GM21390 (cell line): ENCODE results near the gene TECR.

Source experiments
- ATAC-seq: cut with Tn5 transposase; IDR thresholded peaks from one replicate; pipeline ENCODE4 v1.9.1; 2021; ENCODE audit not compliant: unreplicated experiment

Gene TECR

DNA sequence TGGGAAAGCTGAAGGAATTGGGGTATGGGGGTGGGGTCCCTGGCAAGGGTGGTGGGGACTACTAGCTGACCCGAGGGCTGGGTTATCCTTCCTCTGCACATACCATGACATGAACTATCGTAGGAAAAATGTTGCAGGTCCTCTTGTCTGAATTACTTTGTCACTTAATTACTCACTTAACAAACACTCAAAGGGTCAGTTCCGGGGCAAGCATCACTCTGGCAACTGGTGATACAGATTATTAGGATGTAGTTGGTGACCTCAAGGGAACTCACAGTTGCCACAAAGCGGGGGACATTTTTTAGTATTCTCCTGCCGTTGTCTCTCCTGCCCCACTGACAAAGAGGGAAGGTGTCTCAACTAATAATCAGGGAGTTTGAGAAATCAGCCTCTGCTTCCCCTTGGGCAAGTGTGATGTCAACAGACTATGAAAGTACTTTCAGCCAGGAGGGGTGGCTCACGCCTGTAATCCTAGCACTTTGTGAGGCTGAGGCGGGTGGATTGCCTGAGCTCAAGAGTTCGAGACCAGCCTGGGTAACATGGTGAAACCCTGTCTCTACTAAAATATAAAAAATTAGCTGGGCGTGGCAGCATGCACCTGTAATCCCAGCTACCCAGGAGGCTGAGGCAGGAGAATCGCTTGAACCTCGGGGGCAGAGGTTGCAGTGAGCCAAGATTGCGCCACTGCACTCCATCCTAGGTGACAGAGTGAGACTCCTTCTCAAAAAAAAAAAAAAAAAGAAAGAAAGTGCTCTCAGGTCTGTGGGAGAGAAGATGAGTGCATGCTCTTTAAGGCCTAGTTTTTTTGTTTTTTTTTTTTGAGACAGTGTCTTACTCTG lies 21.5 kb upstream of the TECR start:
- ATAC-seq: no peak

DNA sequence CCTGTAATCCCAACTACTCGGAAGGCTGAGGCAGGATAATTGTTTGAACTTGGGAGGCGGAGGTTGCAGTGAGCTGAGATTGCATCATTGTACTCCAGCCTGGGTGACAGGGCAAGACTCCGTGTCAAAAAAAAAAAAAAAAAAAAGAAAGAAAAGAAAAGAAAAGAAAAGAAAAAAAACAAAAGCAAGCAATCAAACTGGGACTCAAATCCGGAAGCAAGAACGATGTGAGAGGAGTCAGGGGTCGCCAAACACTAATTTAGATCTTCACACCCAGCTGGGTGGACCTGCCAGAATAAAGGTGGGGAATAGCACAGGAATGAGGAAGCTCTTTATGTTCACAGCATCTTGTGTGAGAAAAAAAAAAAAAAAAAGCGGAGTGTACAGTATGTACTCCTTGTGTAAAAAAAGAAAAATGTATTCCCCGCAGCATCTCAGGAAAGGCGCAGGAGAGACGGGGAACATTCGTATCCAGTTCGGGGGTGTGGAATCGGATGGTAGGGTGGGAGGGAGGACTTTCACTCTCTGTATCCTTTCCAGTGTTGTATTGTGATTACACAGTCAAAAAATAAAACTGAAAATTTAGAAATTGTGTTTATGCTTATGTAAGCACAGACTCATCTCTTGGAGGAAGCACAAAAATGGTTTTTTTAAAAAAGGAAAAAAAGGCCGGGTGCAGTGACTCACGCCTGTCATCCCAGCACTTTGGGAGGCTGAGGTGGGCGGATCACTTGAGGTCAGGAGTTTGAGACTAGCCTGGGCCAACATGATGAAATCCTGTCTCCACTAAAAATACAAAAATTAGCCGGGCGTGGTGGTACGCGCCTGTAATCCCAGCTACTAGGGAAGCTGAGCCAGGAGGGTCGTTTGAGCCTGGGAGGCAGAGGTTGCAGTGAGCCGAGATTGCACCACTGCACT lies 18.8 kb upstream of the TECR start:
- no peak for ATAC-seq

DNA sequence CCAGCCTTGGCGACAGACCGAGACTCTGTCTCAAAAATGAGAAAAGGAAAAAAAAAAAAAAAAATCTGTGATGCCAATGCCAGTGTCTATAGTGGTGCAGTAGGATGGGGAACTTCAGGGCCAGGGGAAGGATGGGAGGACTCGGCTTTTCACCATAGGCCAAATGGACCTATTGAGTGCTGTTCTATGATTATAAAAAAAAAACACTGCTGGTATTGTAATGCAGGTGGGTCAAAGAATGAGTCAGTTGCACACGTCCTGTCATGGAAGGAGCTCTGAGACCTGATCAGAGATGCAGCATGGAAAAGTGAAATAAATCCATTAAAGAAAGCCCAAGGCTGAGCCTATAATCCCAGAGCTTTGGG lies 18.2 kb upstream of the TECR start:
- no peak for ATAC-seq

DNA sequence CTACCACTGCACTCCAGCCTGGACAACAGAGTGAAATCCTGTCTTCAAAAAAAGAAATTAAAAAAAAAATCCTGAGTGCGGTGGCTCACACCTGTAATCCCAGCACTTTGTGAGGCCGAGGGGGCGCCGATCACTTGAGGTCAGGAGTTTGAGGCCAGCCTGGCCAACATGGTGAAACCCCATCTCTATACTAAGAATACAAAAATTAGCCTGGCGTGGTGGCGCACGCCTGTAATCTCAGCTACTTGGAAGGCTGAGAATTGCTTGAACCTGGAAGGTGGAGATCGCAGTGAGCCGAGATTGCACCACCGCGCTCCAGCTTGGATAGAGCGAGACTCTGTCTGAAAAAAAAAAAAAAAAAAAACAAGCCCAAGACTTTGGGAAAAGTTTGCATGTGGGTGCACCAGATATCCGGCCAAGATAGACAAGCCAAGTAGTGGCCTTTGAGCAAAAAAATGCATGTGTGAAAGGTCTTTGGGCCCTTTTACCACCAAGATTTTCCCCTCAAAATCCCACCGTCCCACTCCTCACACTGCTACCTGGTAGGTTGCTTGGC lies 16.9 kb upstream of the TECR start:
- ATAC-seq: no peak

DNA sequence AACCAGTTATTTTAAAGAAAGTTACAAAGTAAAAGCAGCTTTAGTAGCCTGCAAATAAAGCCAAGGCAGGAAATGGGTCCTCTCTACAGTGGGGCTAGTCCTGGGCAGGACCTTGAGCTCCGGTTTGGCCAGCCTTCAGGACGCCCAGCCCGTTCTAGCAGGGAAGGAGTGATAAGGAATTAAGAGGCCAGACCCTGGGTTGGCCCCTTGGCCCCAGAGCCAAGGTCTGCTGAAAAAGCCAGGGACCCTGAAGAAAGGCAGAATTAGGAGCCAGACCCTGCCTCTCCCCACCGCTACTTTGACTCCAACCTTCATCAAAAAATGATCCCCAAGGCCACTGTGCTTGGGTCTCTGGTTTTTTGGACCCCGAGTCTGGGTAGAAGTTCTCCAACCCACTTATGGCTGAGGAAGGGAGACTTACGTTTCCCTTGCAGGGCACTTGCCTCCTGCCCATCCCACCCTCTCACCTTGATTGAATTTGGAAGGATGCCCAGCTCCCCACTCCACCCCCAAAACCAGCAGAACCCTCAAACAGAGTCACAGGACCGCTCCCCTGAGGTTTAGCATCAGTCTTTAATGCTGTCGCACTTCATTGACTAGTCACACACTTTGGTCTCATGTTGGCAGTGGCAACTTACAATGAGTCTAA lies 15.1 kb upstream of the TECR start:
- no peak for ATAC-seq

DNA sequence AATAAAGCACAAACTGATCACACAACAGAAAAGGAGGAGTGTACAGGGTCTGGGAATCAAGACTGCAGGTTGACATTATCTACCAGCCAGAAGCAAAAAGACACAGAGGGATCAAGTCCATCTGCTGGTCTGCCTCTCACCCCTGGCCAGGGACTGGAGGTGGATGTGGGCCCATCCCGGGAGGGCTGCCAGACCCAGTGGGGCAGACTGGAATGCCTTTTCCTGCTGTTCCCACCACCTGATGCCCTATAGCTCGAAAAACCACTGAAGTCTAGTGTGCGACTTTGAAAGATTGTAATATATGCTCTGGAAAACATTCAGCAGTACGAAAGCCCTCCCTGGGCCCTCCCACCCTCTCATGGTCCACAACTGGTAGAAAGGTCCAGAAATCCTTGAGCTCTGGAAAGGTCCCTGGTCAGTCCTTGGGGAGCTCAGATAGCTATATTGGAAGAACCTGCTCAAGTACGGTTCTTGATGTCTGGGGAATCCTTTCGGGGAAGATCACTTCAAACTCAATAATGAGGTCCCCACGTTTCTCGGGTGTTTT lies 13.8 kb upstream of the TECR start:
- no peak for ATAC-seq

DNA sequence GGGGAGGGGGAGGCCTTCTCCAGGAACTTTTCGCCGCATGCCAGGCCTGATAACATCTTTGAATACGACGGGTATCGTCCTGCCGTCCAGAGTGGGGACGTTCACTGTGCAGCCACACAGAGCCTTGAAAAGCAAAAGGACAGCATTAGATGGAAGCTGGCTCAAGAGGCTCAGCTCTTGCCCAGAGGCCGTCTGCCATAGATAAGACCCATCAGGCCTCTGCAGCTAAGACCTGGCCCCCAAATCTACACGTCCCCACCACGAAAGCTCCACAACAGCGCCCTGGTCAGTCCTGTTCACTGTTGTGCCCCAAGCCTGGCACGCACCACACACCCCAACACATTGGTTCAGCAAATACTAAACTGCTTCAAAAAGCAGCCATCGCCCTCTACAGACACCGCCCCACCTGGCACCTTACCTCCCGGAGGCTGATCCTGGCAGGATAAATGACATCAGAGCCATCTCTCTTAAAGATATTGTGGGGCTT lies 13.3 kb upstream of the TECR start:
- no peak for ATAC-seq

DNA sequence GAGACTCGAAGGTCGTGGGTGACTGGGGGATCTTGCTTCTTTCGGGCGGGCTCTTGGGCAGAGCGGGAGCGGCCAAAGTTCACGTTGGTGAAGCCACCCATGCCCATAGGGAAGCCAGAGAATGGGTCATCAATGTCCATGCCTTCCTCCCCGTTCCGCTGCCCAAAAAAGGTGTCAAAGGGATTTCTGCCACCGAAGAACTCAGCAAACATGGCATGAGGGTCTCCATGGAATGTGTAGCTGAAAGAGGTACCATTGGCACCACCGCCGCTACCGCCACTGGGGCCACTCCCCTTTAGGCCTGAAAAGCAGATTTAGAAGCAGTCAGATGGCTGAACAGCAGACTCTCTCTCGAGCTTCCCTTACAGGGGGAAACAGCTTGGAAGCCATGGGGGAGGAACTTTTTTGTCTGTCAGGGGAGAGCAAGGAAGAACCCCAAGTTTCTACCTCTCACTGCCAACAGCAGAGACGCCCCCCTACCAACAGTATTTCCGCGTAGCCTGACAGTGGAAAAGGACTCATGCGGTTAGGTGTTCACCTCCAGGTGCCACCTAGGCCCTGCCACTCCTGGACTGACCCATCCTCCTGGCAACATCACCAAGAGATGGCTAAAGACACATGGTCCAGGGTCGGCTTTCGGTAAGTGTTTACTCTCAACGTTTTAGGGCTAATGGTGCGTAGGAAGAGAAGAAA lies 12.5 kb upstream of the TECR start:
- no peak for ATAC-seq

DNA sequence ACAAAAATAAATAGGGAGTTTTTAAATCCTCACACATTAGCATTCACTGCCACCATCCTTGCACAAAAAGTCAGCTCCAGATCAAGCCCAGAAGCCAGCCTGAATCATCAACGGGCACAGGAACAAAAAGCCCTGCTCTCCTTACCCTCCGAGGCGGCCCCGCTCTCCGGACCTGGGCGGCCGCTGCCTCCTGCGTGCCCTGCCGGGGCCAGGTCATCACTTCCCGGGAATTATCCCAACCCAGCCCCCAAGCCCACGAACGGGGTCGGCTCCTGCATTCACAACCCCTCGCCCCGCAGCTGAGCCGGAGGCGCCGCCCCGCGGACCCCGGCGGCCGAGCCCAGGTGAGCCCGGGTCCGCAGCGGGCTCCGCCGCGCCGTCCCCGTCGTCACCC lies 12.0 kb upstream of the TECR start:
- peak; percentile 6 for ATAC-seq

DNA sequence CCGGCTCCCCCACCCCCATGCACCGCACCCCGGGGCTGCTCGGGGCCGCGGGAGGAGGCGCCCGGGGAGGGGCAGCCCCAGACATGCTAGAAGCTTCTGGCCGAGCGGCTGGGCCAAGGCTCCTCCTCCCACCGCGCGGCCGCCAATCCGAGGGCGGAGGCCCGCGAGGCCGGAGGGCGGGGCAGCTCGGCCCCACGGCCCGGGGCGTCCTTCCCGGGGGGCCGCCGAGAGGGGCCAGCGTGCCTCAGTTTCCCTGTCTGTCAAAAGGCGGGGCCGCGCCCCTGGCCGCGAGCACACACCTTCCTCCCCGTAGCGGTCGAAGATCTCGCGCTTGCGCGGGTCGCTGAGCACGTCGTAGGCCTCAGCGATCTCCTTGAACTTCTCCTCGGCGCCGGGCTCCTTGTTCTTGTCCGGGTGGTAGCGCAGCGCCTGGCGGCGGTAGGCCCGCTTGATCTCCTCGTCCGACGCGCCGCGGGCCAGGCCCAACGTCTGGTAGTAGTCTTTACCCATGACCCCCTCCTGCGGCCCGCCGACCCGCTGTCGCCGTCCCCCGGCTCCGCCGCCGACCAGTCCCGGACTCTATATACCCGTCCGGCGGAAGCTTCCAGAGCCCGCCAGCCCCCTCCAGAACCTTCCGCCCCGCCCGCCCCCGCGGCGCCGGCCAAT lies 11.4 kb upstream of the TECR start, which contains the start of gene DNAJB1:
TSS of gene DNAJB1 (minus strand) at position 558 of the 666 bp plus-strand sequence. CDS start at position 510, 48 bp downstream.
- peak; percentile 56 for ATAC-seq

DNA sequence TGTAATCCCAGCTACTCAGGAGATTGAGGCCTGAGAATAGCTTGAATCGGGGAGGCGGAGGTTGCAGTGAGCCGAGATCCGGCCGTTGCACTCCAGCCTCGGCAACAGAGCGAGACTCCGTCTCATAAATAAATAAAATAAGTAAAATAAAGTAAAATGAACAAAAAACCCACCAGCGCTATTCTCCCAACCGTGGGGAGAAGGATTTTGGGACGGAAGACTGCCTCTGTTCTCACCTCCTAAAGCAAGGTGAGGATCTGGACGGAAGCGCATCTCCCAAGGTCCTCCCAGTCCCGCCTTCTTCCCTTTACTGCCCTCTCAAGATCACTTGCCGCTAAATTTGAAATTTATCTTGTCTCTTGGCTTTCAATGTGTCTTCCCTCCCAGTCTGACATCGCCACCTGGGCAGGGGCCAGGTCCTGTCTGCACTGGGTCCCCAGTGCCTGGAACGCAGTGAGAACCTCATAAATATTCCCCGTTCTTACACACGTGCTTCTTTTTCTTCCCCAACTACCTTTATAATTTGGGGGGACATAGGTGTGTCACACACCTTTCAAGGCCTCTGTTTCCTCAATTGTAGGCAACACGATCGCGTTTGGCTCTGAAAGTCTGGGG lies 10.0 kb upstream of the TECR start:
- ATAC-seq: no peak

DNA sequence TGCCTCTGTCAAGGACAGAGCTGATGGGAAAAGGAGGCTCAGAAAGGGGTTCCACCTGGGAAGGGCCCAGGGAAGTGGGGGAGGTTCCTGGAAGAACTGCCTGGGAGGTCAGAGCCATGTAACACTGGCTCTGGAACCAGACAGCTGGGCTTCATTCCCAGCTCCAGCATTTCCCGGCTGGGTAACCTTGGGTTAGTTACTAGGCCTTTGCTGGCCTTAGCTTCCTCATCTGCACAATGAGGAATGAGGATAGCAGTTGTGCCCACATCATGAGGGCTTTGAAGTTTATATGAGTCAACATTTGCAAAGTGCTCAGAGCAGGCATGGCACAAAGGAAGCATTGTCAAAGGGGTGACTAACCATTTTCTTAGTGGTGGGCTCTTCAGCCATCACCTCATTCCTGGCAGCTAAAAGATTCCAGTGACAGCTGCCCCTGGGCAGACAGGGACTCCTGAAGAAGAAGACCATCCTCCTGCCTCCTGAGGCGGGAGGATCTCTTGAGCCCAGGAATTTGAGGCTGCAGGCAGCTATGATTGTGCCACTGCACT lies 9.5 kb upstream of the TECR start:
- no peak for ATAC-seq

DNA sequence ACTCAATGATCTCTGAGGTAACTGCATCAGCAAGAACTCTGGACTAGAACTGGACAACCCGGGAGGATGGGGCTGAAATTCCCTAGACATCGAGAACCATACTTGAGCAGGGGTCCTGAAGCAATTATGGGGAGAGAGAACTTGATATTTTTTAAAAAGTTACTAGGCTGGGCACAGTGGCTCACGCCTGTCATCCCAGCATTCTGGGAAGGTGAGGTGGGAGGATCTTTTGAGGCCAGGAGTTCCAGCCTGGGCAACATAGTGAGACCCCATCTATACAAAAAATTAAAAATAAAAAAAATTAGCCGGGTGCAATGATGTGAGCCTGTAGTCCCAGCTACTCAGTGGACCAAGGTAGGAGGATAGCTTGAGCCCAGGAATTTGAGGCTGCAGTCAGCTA lies 8.9 kb upstream of the TECR start:
- no peak for ATAC-seq

DNA sequence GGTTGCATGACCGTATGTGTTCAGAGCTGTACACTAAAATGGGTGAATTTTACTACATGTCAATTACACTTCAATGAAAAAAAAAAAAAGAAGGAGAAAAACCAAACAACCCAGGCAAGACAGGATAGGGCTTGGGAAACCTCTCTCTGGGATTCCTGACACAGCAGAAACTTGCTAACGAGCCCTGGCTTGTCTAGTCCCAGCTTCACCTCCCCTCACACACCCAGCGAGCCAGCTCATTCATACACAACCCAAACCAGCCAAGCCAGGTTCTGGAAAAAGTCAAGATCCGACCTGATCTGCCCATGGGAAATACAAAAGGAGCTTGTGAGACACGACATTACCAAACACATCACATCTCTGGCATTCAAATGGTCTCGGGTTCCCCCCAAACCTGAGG lies 3.7 kb upstream of the TECR start:
- no peak for ATAC-seq

DNA sequence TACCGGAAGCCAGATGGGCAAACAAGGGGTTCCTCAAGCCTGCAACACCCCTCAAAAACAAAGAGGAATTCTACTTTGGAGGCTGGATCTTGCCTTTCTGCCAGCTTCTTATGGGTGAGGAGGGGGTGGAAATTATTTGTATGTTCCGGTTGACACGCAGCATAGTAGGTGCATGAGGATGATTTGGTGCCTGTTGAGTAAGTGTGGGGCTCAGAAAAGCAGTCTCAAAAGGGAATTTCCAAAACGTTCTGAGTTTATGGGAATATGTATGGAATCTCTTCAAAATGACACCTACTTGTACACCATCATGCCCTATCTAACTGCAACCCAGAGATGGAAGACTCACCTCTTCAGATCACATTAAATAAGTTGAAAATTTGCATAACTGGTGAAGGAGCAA lies 3.0 kb upstream of the TECR start:
- ATAC-seq: no peak

DNA sequence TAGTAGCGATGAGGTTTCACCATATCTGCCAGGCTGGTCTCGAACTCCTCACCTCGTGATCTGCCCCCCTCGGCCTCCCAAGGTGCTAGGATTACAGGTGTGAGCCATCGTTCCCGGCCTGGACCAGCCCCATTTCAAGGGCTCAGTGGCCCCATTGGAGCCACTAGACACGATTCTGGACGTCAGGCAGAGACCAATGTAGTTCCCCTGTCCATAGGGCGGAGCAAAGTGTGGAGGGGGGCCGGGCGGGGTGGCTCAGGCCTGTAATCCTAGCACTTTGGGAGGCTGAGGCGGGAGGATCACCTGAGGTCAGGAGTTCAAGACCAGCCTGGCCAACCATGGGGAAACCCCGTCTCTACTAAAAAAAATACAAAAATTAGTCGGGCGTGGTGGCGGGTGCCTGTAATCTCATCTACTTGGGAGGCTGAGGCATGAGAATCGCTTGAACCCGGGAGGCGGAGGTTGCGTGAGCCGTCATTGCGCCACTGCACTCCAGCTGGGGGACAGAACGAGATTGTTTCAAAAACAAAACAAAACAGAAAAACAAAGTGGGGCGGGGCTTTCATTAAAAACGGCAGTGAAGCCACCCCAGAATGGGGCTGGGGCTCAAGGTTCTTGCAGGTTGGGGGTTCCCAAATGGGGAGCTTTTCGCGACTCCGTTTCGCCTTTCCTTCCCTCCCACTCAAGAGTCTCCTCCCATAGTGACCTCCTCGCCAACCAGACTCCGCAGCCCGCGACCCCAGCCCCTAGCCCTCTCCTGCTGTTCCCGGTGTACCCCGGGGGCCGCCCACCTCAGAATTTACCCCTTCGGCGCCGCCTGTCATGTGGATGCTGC lies 758 bp upstream of the TECR start:
- ATAC-seq: no peak

DNA sequence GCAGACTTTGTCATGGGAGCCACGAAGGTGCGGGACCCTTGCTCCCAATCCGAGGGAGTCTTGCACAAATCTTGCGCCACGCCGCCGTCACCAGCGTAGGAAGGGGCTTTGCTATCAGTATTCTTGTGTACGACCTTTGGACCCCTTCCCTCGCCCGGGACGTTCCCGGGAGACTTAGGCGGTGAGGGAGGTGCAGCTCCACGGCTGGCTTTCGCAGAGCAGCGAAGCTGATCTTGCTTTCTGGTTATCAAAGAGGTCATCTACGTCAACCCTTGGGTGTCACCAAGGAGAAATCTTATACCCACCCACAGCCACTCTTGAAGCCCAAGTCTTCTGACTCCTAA lies 583 bp downstream of the TECR start:
- ATAC-seq: no peak

DNA sequence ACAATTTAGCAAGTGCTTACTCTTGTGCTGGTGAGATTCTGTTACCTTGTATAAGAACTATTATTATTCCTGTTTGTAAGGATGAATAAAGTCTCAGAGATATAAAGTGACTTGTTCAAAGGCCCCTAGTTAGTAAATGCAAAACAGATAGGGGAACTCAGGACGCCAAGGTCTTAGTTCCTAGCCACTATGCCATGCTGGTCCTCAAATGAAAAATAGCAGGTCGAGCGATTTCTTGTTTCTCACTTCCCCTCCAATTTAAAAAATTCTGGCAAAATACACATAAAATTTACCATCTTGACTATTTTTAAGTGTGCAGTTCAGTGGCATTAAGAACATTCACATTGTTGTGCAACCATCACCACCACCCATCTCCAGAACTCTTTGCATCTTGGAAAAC lies 1.1 kb downstream of the TECR start:
- no peak for ATAC-seq
